Measurements from ENCODE around the gene CUL4A. TPM values are rescaled to one million over a fixed set of nuclear protein-coding genes. Genes with fewer than 3 reads are reported as not detected.

CUL4A gene
- polyA plus RNA-seq, 1 donor from 2014 or later: 69.9 TPM

- H3K9ac ChIP-seq (ENCODE audit: low read length): no peak overlapping the region
- no peaks in the 10 kb centered on the region for H3K36me3 ChIP-seq (ENCODE audit: insufficient read depth, low read length)
- H4K20me1 ChIP-seq (ENCODE audit: insufficient read depth): no peaks in the 10 kb centered on the region
- H2AFZ ChIP-seq (ENCODE audit: low read depth, low read length): no peak overlapping the region
- H3K4me3 ChIP-seq (ENCODE audit: low read length): no peak overlapping the region
- H3K9me2 ChIP-seq (ENCODE audit: insufficient read depth, low read length): no peaks in the 10 kb centered on the region
- H3K79me2 ChIP-seq (replicated peaks; ENCODE audit: insufficient read depth, low read length): no peaks in the 10 kb centered on the region
- H3K9me3 ChIP-seq (ENCODE audit: low read length): no peaks in the 10 kb centered on the region
- no peak for TF ChIP-seq POLR2AphosphoS5 (IDR thresholded peaks at IDR 0.05)
- TF ChIP-seq RAD21 (conservative IDR thresholded peaks at IDR 0.05): no peak
- no peak for TF ChIP-seq MXI1 (conservative IDR thresholded peaks at IDR 0.05; ENCODE audit: poor library complexity, severe bottlenecking)
- no peak for TF ChIP-seq CTCF (IDR thresholded peaks at IDR 0.05; ENCODE audit: poor library complexity, severe bottlenecking)
- no peak for TF ChIP-seq TAF1 (IDR thresholded peaks at IDR 0.05; ENCODE audit: low read depth)
- TF ChIP-seq EP300 (conservative IDR thresholded peaks at IDR 0.05; ENCODE audit: poor library complexity, severe bottlenecking): no peak
- TF ChIP-seq EZH2 (IDR thresholded peaks at IDR 0.05; ENCODE audit: borderline replicate concordance, insufficient read depth, low read length, poor library complexity, severe bottlenecking): no peak
- TF ChIP-seq SMC3 (conservative IDR thresholded peaks at IDR 0.05; ENCODE audit: poor library complexity): no peak
- TF ChIP-seq REST (IDR thresholded peaks at IDR 0.05; ENCODE audit: borderline replicate concordance): no peak
- no peaks in the 10 kb centered on the region for H3F3A ChIP-seq (ENCODE audit: insufficient read depth, low read length, poor library complexity, severe bottlenecking)
- H3K4me2 ChIP-seq (ENCODE audit: low read length): no peak overlapping the region
- no peaks in the 10 kb centered on the region for H3K27me3 ChIP-seq (ENCODE audit: insufficient read depth, low read depth, low read length)
- no peak overlapping the region for H3K27ac ChIP-seq (ENCODE audit: low read length)
These were observed 23.7 kb downstream of the CUL4A start for GRCh38 chr13:113233101-113233500.

- no peak for TF ChIP-seq SMC3 (conservative IDR thresholded peaks at IDR 0.05; ENCODE audit: poor library complexity)
- no peak for TF ChIP-seq MXI1 (conservative IDR thresholded peaks at IDR 0.05; ENCODE audit: poor library complexity, severe bottlenecking)
- TF ChIP-seq RAD21 (conservative IDR thresholded peaks at IDR 0.05): no peak
- no peak for TF ChIP-seq REST (IDR thresholded peaks at IDR 0.05; ENCODE audit: borderline replicate concordance)
- no peak for TF ChIP-seq EZH2 (IDR thresholded peaks at IDR 0.05; ENCODE audit: borderline replicate concordance, insufficient read depth, low read length, poor library complexity, severe bottlenecking)
- no peak for TF ChIP-seq EP300 (conservative IDR thresholded peaks at IDR 0.05; ENCODE audit: poor library complexity, severe bottlenecking)
- no peak for TF ChIP-seq POLR2AphosphoS5 (IDR thresholded peaks at IDR 0.05)
- no peak for TF ChIP-seq TAF1 (IDR thresholded peaks at IDR 0.05; ENCODE audit: low read depth)
- TF ChIP-seq CTCF (IDR thresholded peaks at IDR 0.05; ENCODE audit: poor library complexity, severe bottlenecking): no peak
- Histone ChIP-seq H3K27me3 (ENCODE audit: insufficient read depth, low read depth, low read length) (no peaks in the 10 kb centered on the region), H3K4me2 (ENCODE audit: low read length) (no peak overlapping the region), H3K4me3 (ENCODE audit: low read length) (no peak overlapping the region), H3F3A (ENCODE audit: insufficient read depth, low read length, poor library complexity, severe bottlenecking) (no peaks in the 10 kb centered on the region), H3K36me3 (ENCODE audit: insufficient read depth, low read length) (peaks cover 9% of the 10 kb centered on the region), H4K20me1 (ENCODE audit: insufficient read depth) (no peaks in the 10 kb centered on the region), H3K79me2 (replicated peaks; ENCODE audit: insufficient read depth, low read length) (no peaks in the 10 kb centered on the region), H3K9me2 (ENCODE audit: insufficient read depth, low read length) (no peaks in the 10 kb centered on the region), H2AFZ (ENCODE audit: low read depth, low read length) (no peak overlapping the region), H3K27ac (ENCODE audit: low read length) (no peak overlapping the region), H3K9me3 (ENCODE audit: low read length) (no peaks in the 10 kb centered on the region), H3K9ac (ENCODE audit: low read length) (no peak overlapping the region)
These were observed 29.1 kb downstream of the CUL4A start for GRCh38 chr13:113238536-113238935.
